HG03457 (cell line): ENCODE data around the gene ZDHHC20.

Source experiments
- ATAC-seq: cut with Tn5 transposase; IDR thresholded peaks from one replicate; pipeline ENCODE4 v1.9.1; 2021; ENCODE audit warnings: moderate number of reproducible peaks; ENCODE audit not compliant: unreplicated experiment

Gene ZDHHC20

DNA sequence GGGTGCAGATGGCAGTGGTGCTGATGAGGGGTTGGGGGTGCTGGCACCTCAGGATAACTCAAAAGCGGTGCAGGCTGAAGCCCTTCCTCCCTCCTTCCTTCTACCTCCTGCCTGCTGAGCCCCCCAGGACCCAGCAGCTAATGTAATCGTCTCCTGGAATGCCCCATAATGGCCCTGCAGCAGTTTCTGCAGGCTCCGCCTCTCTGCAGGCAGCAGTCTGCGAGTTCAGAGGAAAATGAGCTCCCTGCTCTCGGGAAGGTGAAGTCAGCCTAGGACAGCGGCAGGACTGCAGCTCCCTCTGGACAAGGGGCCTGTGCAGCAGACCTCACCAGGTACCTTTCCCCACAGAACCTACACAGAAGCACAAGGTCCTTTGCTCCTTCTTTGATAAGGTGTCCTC is 130.9 kb downstream of the ZDHHC20 start:
- ATAC-seq, result no peak

DNA sequence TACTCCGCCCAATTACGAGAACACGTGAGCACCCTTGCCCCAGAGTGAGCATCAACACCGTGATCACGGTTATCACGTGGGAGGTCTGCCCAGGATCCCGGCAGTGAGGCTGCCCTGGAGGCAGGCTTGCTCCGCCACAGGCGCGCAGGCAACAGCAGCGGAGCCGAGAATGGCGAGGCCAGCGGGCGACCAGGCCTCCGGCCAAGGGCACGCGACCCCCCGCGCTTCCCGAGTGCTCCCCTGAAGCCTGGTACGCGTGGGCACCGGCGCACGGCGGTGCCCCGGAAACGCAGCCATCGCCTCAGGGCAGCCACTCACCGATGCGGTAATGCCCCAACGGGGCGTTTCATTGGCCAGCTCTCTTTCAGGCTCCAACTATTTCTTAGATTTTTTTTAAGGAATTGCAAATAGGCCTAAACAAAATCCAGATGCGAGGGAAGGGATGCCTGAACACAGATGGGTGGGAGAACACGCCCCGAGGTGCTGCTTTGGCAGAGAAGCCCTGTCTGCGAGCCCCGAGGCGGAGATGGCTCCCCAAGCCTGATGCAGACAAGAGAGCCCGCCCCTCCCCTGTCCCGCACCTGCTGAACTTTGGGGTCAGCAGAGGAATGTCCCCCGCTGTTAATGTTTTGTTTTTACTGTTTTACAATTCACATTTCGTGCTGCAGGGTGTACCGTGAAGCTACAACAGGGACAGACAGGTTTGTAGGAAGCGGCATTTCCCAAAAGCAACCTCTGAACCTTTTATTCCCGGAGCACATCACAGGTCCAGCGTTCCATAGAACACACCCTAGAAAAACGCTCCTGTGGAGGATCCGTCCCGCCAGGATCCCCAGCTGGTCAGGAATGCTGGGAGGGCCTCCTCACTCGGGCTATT is 132.7 kb downstream of the ZDHHC20 start:
- ATAC-seq, result no peak

DNA sequence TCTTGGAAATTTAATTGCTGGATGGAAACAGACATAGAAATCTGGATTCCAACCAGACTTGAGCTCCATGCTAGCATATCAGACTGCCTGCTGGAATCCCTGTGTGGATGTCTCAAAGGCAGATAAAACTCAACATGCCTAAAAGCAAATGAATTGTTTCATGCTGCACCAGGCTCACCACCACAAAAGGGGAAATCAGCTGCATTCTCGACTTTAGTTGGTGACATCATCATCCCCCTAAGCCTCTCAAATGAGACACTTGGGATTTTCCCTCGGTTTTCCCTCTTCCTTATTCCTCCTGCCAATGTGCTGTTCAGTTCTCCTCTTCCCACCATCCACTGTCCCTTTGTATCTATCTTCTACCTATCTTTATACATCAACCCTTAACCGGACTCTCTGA is 134.3 kb downstream of the ZDHHC20 start:
- ATAC-seq, result no peak

DNA sequence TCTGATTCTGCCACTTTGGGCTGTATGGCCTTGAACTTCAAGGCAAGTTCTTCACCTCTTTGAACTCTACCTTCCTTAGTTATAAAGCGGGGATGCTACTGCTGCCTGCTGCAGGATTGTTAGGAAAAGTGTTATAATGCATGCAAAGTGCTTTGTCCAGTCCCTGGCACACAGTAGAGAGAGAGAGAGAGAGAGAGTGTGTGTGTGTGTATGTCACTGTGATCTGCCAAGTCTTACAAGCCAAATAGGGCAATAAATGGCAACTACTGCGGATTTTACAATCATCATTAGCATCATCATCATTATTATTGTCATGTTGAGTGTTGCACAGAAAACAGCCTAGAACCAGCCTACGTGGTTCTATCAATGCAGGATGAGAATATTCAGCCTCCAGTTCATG is 136.1 kb downstream of the ZDHHC20 start:
- no peak for ATAC-seq
